BE2C (cell line): ENCODE results near the gene LTC4S. TPM values are rescaled to one million over a fixed set of nuclear protein-coding genes. Genes with fewer than 3 reads are reported as not detected.
"Not testable (repeated sequence)": the region's sequence is repeated elsewhere in the genome, so short reads cannot be mapped to it uniquely, and the experiment has no call there.

Experiments used
- DNase-seq: peaks from one replicate; pipeline ENCODE4 v3.0.0-alpha.2; 2020
- H3K27me3 ChIP-seq: fragments of 250-450 bp; sonication (Bioruptor Pico); 2 replicates; pipeline ENCODE4 v1.5.1; 2020; ENCODE audit warnings: mild to moderate bottlenecking
- H3K36me3 ChIP-seq: fragments of 250-450 bp; sonication (Bioruptor Pico); 2 replicates; pipeline ENCODE4 v1.5.1; 2020; ENCODE audit warnings: mild to moderate bottlenecking
- H3K4me1 ChIP-seq: fragments of 250-450 bp; sonication (Bioruptor Pico); 2 replicates; pipeline ENCODE4 v1.5.1; 2020
- H3K4me3 ChIP-seq: 2 replicates; pipeline ENCODE4 v1.5.1; 2011; ENCODE audit warnings: low read depth, low read length
- H3K9me3 ChIP-seq: fragments of 250-450 bp; sonication (Bioruptor Pico); 2 replicates; pipeline ENCODE4 v1.5.1; 2020
- polyA plus RNA-seq: library from polyadenylated mRNA; unstranded; fragments of >200 nt; gene quantifications from one replicate; pipeline ENCODE4 v1.2.1, GENCODE V29; 2012; ENCODE audit warnings: low read depth, missing spikeins; ENCODE audit not compliant: insufficient read length, insufficient read depth
- TF ChIP-seq, protein P1 (sequence below): IDR thresholded peaks from 2 replicates; pipeline ENCODE4 v1.5.1; 2012; ENCODE audit warnings: mild to moderate bottlenecking, low read depth, low read length

LTC4S gene, protein sequence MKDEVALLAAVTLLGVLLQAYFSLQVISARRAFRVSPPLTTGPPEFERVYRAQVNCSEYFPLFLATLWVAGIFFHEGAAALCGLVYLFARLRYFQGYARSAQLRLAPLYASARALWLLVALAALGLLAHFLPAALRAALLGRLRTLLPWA
- polyA plus RNA-seq: not detected

DNA sequence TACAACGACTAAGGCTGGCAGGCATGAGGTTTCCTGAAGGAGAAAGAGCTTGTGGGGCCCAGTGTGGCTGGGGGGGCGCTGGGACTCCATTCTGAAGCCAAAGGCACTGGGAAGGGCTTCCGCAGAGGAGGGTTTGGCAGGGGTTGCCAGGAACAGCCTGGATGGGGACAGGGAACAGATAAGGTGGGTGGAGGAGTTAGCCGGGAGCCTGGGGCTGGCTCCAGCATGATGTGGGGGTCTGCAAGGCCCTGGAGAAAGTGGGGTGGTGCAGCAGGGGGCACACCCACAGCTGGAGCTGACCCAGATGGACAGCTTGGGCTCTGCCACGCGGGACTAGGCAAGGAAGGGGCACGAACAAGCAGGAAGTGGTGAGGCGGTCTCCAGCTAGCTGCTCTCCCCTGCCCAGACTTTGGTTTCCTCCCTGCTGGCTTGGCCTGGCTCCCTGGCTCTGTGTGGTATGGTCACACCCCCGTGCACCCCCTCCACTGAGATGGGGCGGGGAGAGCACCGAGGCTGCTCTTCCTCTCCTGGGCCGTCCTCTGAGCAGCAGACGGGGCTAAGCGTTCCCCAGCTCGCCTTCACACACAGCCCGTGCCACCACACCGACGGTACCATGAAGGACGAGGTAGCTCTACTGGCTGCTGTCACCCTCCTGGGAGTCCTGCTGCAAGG, at the start of gene LTC4S:
LTC4S (plus strand) TSS at position 519 of the 672 bp plus-strand sequence; CDS start at position 614, 95 bp downstream.
- TF ChIP-seq, protein P1, sequence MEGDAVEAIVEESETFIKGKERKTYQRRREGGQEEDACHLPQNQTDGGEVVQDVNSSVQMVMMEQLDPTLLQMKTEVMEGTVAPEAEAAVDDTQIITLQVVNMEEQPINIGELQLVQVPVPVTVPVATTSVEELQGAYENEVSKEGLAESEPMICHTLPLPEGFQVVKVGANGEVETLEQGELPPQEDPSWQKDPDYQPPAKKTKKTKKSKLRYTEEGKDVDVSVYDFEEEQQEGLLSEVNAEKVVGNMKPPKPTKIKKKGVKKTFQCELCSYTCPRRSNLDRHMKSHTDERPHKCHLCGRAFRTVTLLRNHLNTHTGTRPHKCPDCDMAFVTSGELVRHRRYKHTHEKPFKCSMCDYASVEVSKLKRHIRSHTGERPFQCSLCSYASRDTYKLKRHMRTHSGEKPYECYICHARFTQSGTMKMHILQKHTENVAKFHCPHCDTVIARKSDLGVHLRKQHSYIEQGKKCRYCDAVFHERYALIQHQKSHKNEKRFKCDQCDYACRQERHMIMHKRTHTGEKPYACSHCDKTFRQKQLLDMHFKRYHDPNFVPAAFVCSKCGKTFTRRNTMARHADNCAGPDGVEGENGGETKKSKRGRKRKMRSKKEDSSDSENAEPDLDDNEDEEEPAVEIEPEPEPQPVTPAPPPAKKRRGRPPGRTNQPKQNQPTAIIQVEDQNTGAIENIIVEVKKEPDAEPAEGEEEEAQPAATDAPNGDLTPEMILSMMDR: no peak
- Histone ChIP-seq H3K27me3 (no peaks in the 10 kb centered on the region), H3K9me3 (no peaks in the 10 kb centered on the region), H3K4me3 (no peak within 1 kb of the TSS), H3K4me1 (no peaks in the 10 kb centered on the region), H3K36me3 (peaks cover under 1% of the 10 kb centered on the region)
- DNase-seq: no peak

DNA sequence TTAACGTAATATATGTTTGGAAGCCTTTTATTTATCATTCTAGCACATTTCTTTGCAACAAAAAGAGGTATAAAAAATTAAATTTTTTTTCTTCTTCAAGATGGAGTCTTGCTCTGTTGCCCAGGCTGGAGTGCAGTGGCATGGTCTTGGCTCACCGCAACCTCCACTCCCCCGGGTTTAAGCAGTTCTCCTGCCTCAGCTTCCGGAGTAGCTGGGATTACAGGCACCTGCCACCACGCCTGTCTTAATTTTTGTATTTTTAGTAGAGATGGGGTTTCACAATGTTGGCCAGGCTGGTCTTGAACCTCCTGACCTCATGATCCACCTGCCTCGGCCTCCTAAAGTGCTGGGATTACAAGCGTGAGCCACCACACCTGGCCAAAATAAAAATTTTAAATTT, 49.7 kb upstream of the LTC4S start:
- H3K9me3 ChIP-seq, DNase-seq, H3K4me1 ChIP-seq, H3K4me3 ChIP-seq, H3K27me3 ChIP-seq: not testable (repeated sequence)
- H3K36me3 ChIP-seq: peaks cover 21% of the 10 kb centered on the region

DNA sequence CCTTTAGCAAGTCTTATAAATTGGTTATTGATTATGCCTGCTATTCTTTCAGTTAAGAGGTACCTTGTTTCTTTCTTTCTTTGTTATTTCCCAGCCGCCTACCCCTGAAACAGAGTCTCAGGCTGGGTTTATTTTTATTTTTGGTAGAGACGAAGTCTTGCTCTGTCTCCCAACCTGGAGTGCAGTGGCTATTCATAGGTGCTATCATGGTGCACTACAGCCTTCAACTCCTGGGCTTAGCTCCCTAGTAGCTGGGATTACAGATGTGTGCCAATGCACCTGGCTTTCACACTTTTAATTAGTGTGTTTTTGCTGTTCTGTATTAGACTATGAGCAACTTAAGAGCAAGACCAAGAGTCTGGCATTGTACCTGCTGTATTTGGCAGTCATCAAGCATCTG, 46.9 kb upstream of the LTC4S start:
- no peak for DNase-seq
- Histone ChIP-seq H3K9me3 (no peaks in the 10 kb centered on the region), H3K4me1 (no peaks in the 10 kb centered on the region), H3K4me3 (no peak overlapping the region), H3K27me3 (no peaks in the 10 kb centered on the region), H3K36me3 (peaks cover 12% of the 10 kb centered on the region)
- TF ChIP-seq, protein P1: no peak

DNA sequence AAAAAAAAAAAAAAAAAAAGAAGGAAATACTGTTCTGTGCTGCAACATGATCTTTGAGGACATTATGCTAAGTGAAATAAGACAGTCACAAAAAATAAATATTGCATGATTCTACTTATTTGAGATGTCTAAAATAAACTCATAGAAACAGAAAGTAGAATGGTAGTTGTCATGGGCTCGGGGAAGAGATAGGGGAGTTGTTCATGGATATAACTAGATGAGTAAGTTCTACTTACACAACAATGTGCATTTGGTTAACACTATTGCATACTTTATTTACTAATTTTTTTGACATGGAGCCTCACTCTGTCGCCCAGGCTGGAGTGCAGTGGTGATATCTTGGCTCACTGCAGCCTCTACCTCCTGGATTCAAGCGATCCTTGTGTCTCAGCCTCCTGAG, 46.0 kb upstream of the LTC4S start:
- H3K9me3 ChIP-seq: no peaks in the 10 kb centered on the region
- H3K4me1 ChIP-seq: no peaks in the 10 kb centered on the region
- TF ChIP-seq, protein P1: no peak
- H3K4me3 ChIP-seq: no peak overlapping the region
- no peak for DNase-seq
- no peaks in the 10 kb centered on the region for H3K27me3 ChIP-seq
- peaks cover 8% of the 10 kb centered on the region for H3K36me3 ChIP-seq

DNA sequence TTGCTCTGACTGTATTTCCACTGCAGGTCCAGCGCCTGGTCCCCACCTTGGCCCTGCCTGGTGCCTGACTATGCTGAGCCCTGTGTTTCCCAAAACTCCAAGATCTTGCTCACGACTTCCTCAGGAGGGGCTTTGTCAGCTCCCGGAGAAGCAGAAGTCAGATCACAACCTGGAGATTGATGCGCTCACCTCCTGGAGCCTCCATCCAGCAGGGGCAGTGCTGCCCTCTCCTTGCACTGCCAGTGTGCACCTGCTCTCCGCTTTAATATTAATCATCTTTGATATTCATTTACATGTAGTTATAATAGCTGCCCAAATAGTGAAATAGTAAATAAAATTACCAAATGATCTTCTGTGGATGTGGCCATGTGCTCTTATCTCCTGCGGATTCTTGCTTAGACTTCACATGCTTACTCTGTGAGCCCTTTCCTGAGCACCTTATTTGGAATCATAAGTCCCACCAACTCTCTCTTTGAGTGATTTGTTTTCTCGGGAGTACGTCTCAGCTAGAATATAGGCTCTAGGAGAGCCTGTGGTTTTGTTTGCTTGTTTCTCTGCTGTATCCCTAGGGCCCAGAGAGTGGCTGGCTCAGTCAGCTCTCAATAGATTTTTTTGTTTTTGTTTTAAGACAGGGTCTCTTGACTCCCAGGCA, 43.8 kb upstream of the LTC4S start:
- peaks cover 8% of the 10 kb centered on the region for H3K36me3 ChIP-seq
- TF ChIP-seq, protein P1: 0 out of 2 replicates have a peak, but pooled peaks have one; percentile 25

DNA sequence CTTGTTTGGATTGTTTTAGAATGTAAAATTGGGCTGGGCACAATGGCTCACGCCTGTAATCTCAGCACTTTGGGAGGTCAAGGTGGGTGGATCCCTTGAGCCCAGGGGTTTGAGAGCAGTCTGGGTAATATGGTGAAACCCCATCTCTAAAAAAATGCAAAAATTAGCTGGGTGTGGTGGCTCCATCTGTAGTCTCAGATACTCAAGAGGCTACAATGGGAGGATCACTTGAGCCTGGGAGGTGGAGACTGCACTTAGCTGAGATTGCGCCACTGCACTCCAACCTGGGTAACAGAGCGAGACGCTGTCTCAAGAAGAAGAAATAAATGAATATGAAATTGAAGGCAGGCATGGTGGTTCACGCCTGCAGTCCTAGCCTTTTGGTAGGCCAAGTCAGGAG, 39.8 kb upstream of the LTC4S start:
- H3K36me3 ChIP-seq: no peaks in the 10 kb centered on the region; the same call in none of the 2 replicates
- peaks cover 4% of the 10 kb centered on the region for H3K4me1 ChIP-seq
- TF ChIP-seq, protein P1: no peak
- no peaks in the 10 kb centered on the region for H3K9me3 ChIP-seq
- no peak for DNase-seq
- H3K27me3 ChIP-seq: no peaks in the 10 kb centered on the region
- no peak overlapping the region for H3K4me3 ChIP-seq

More for the DNA sequence above, 43.8 kb upstream of the LTC4S start:
- H3K9me3 ChIP-seq: no peaks in the 10 kb centered on the region
- DNase-seq: no peak
- H3K4me1 ChIP-seq: peaks cover under 1% of the 10 kb centered on the region
- no peaks in the 10 kb centered on the region for H3K27me3 ChIP-seq
- H3K4me3 ChIP-seq: no peak overlapping the region
